ENCODE results near the gene KREMEN1.

DNA sequence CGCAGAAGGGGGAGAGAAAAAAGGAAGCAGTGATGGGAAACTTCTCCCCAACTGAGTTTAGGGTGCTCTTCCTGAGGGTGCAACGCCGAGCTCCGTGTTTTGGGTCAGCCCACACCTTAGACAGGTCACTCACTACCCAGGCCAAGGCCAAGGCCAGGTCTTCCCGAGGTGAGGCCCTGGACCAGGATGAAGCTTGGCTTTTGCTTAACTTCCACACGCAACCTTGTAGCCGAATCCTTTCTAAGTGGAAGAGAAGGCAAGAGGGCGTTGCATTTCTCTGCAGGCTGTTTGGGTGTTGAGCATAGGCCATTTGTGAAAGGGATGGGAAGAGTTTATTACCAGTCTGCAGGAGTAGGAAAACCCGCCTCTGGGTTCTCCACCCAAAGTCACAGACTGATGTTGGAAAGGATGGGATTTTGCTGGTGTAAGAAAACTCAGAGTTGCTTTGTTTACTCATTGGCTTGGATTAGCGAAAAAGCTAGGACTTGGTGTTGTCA, 1.5 kb downstream of the KREMEN1 start:
- TF ChIP-seq POLR2A (IDR thresholded peaks at IDR 0.05; ENCODE audit: low read length) (no peak), GATA1 (IDR thresholded peaks at IDR 0.05; ENCODE audit: low read depth, low read length) (no peak)

All from erythroblast (primary cell).